GM18520 (cell line): ENCODE data around the gene ZNF19.

ENCODE experiments used
- ATAC-seq: cut with Tn5 transposase; IDR thresholded peaks from one replicate; pipeline ENCODE4 v1.9.1; 2021; ENCODE audit not compliant: unreplicated experiment

The ZNF19 gene

GRCh38 chr16:71491054-71491453 is 1.9 kb upstream of the ZNF19 start:
- no peak for ATAC-seq

- no peak for ATAC-seq
Measured at GRCh38 chr16:71490361-71490760, 1.2 kb upstream of the ZNF19 start.

GRCh38 chr16:71484006-71484893 is 4.9 kb downstream of the ZNF19 start:
- peak; percentile 75 for ATAC-seq

GRCh38 chr16:71482569-71482968 is 6.6 kb downstream of the ZNF19 start:
- ATAC-seq: no peak

GRCh38 chr16:71480956-71481355 is 8.2 kb downstream of the ZNF19 start:
- ATAC-seq: no peak

- ATAC-seq: no peak
Measured at GRCh38 chr16:71479420-71479819, 9.7 kb downstream of the ZNF19 start.

GRCh38 chr16:71476457-71477124 is 12.5 kb downstream of the ZNF19 start:
- ATAC-seq: no peak

GRCh38 chr16:71474864-71475263 is 14.3 kb downstream of the ZNF19 start:
- ATAC-seq: no peak

- ATAC-seq: no peak
Measured at GRCh38 chr16:71473891-71474290, 15.2 kb downstream of the ZNF19 start.

- ATAC-seq: no peak
Measured at GRCh38 chr16:71472931-71473330, 16.2 kb downstream of the ZNF19 start.

- no peak for ATAC-seq
Measured at GRCh38 chr16:71472051-71472450, 17.1 kb downstream of the ZNF19 start.

GRCh38 chr16:71467810-71468209 is 21.3 kb downstream of the ZNF19 start:
- ATAC-seq: no peak

GRCh38 chr16:71464231-71464630 is 24.9 kb downstream of the ZNF19 start:
- no peak for ATAC-seq

GRCh38 chr16:71461686-71462648 is 27.2 kb downstream of the ZNF19 start, which contains the start of gene ZNF23:
Gene ZNF23 (minus strand): TSS chr16:71462247. CDS start chr16:71456796, 5,451 bp downstream.
- peak; percentile 95 for ATAC-seq

- ATAC-seq: no peak
Measured at GRCh38 chr16:71460941-71461340, 28.2 kb downstream of the ZNF19 start.

- ATAC-seq: no peak
Measured at GRCh38 chr16:71460236-71460635, 28.9 kb downstream of the ZNF19 start.

GRCh38 chr16:71459510-71459909 is 29.6 kb downstream of the ZNF19 start:
- ATAC-seq: no peak

- no peak for ATAC-seq
Measured at GRCh38 chr16:71456801-71457200, 32.3 kb downstream of the ZNF19 start.

- no peak for ATAC-seq
Measured at GRCh38 chr16:71453036-71453435, 36.1 kb downstream of the ZNF19 start.

GRCh38 chr16:71449020-71449419 is 40.1 kb downstream of the ZNF19 start:
- ATAC-seq: no peak

- ATAC-seq: no peak
Measured at GRCh38 chr16:71448274-71448866, 40.8 kb downstream of the ZNF19 start.
